Measurements from ENCODE around the gene CTNNBIP1. TPM values are rescaled to one million over a fixed set of nuclear protein-coding genes. Genes with fewer than 3 reads are reported as not detected.

Gene CTNNBIP1
- total RNA-seq, 8 experiments from 2014 or later, result 4.9 to 33.1 (median 24.1) TPM

GRCh38 chr1:9883585-9884449 lies 26.3 kb downstream of the CTNNBIP1 start:
- H3K27ac ChIP-seq, result no peak overlapping the region
- ATAC-seq (replicated peaks in 6 of 8), result peak in 1 of 8 experiments; percentile 3
- WGBS, 10 experiments, result 33 to 100% (median 81%) methylated on average over 1 to 5 of the region's 11 CpGs; no CpG with 5 or more reads in 6 of the 10 experiments

GRCh38 chr1:9882945-9883303 lies 27.1 kb downstream of the CTNNBIP1 start:
- no peaks in the 10 kb centered on the region for H3K4me1 ChIP-seq (replicated peaks in 1 of 2)
- peak in 1 of 8 experiments; percentile 0 for ATAC-seq (replicated peaks in 6 of 8)
- 89 to 90% methylated on average over 2 to 3 of the region's 12 CpGs; no CpG with 5 or more reads in 8 of the 10 experiments for WGBS, 10 experiments
- in situ Hi-C loops (cut with MboI; ENCODE audit: low pct_unique_long_range_greater_than_20kb in 2 of 9, low sequenced_read_pairs in 9 of 9, unreplicated experiment in 9 of 9), result loop anchor here in 1 of 9 experiments (25.0 kb wide), 1 partner anchor 529 kb away; no protein-coding TSS in a partner anchor
- H3K4me3 ChIP-seq, result no peak overlapping the region
- no peak overlapping the region for H3K27ac ChIP-seq

More at GRCh38 chr1:9883585-9884449, 26.3 kb downstream of the CTNNBIP1 start:
- in situ Hi-C loops (cut with MboI; ENCODE audit: low pct_unique_long_range_greater_than_20kb in 2 of 9, low sequenced_read_pairs in 9 of 9, unreplicated experiment in 9 of 9), result loop anchor here in 1 of 9 experiments (25.0 kb wide), 1 partner anchor 528 kb away; no protein-coding TSS in a partner anchor
- Histone ChIP-seq H3K4me3 (no peak overlapping the region), H3K4me1 (replicated peaks in 1 of 2) (no peaks in the 10 kb centered on the region)

DNA sequence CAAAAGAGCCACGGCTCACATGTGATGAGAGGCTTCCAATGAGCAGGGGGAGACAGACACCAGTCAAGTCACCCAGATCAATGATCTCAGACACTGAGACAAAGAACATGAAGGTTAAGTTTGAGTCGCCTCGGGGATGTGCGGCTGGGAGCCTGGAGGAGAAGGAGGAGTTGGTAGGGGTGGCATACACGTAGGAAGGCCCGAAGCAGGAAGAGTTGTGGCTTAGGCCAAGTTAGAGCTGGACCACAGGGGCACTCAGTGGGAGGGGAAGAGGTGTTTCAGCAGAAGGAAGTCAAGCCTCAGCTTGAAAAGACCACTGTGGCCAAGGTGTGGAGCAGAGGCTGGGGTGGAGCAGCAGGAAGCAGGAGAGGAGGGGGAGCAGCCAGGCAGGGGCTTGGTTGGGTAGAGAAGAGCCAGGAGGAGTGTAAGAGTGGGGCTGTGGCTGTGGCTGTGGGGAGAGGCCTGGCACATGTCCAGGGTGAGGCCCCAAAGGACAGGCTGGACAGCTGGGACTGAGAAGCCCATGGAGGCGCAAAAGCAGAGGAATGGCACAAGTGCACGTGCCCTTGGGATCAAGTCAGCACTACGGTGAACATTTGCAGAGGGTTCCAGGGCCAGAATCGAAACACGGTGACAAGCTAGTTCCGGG lies 27.6 kb downstream of the CTNNBIP1 start:
- peak in 2 of 8 experiments; percentile 0 to 18 for ATAC-seq (replicated peaks in 6 of 8)

DNA sequence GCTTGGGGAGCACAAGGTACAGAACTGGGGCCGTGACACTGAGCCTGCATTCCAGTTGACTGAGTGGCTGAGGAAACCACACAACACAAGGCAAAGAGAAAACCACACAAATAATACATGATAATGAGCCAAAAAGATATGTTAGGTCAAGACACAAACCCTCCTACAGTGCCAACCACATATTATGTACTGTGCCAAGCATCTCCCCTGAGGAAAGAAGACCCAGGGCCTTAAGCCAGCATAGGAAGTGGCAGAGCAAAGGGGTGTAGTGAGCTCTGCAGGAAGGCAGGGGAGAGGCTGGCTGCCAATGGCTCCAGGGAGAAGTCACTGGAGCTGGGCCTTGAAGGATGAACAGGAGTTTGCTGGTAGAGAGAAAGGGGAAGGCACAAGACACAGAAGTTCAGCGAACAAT lies 28.2 kb downstream of the CTNNBIP1 start:
- Histone ChIP-seq H3K4me3 (no peak overlapping the region), H3K27ac (no peak overlapping the region), H3K4me1 (replicated peaks in 1 of 2) (no peaks in the 10 kb centered on the region)
- ATAC-seq (replicated peaks in 6 of 8), result no peak
- 20 to 86% (median 71%) methylated on average over 1 to 2 of the region's 2 CpGs; no CpG with 5 or more reads in 3 of the 10 experiments for WGBS, 10 experiments
- in situ Hi-C loops (cut with MboI; ENCODE audit: low pct_unique_long_range_greater_than_20kb in 2 of 9, low sequenced_read_pairs in 9 of 9, unreplicated experiment in 9 of 9), result loop anchor here in 1 of 9 experiments (25.0 kb wide), 1 partner anchor 530 kb away; no protein-coding TSS in a partner anchor

More for the DNA sequence above, 27.6 kb downstream of the CTNNBIP1 start:
- Histone ChIP-seq H3K4me1 (replicated peaks in 1 of 2) (no peaks in the 10 kb centered on the region), H3K27ac (no peak overlapping the region), H3K4me3 (no peak overlapping the region)
- WGBS, 10 experiments, result 83 to 100% (median 89%) methylated on average over 1 to 10 of the region's 12 CpGs; no CpG with 5 or more reads in 2 of the 10 experiments
- in situ Hi-C loops (cut with MboI; ENCODE audit: low pct_unique_long_range_greater_than_20kb in 2 of 9, low sequenced_read_pairs in 9 of 9, unreplicated experiment in 9 of 9), result loop anchor here in 1 of 9 experiments (25.0 kb wide), 1 partner anchor 530 kb away; no protein-coding TSS in a partner anchor

DNA sequence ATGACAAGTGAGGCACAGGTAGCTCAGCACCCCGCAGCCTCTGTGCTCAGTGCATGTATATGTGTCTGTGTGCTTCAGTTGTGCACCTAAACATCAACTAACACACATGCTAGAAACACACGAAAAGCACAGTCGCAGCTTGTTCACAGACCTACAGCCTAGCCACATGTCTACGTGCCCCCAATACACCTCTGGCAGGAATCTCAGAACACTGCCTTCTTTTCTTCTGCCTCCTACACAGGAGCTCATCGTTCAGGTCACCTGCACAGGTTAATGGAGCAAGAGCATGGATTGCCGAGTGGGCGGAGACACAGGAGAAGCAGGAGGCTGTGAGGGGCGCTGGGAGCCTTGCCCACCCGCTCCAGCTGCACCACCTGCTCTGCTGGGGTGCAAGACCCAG lies 31.7 kb downstream of the CTNNBIP1 start:
- peaks cover 4 to 7% of the 10 kb centered on the region in 2 donors for H3K4me1 ChIP-seq (replicated peaks in 1 of 2)
- in situ Hi-C loops (cut with MboI; ENCODE audit: low pct_unique_long_range_greater_than_20kb in 2 of 9, low sequenced_read_pairs in 9 of 9, unreplicated experiment in 9 of 9), result loop anchor here in 3 of 9 experiments (10.0 to 25.0 kb wide), 2 partner anchors 534 to 546 kb away; no protein-coding TSS in a partner anchor
- WGBS, 10 experiments, result 51 to 95% (median 88%) methylated on average over 1 to 8 of the region's 9 CpGs; no CpG with 5 or more reads in 3 of the 10 experiments
- H3K4me3 ChIP-seq, result no peak overlapping the region
- ATAC-seq (replicated peaks in 6 of 8), result peak in 1 of 8 experiments; percentile 2
- no peak overlapping the region for H3K27ac ChIP-seq

DNA sequence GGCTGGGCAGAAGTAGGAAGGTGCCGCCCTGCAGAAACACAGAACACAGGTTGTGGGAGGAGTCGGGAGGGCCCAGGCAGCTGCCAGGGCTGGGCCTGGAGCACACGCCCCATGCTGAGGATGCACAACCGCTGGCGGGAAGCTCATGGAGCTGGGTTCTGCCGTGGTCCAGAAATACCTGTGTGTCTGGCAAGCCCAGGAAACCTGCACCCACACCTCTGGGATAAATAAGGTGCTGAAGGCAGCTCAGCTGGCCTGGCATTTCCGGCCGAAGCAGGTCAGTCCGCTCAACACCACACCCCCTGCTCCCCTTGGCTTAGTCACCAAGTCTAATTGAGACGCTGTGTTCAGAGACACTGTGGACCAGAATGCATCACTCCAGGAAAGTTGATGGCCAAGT lies 32.1 kb downstream of the CTNNBIP1 start:
- ATAC-seq (replicated peaks in 6 of 8), result peak in 2 of 8 experiments; percentile 5 to 7
- in situ Hi-C loops (cut with MboI; ENCODE audit: low pct_unique_long_range_greater_than_20kb in 2 of 9, low sequenced_read_pairs in 9 of 9, unreplicated experiment in 9 of 9), result loop anchor here in 3 of 9 experiments (10.0 to 25.0 kb wide), 2 partner anchors 534 to 547 kb away; no protein-coding TSS in a partner anchor
- Histone ChIP-seq H3K4me3 (no peak overlapping the region), H3K4me1 (replicated peaks in 1 of 2) (peaks cover 4 to 7% of the 10 kb centered on the region in 2 donors), H3K27ac (no peak overlapping the region)
- WGBS, 10 experiments, result 74 to 100% methylated on average over 3 to 7 of the region's 10 CpGs; no CpG with 5 or more reads in 8 of the 10 experiments

DNA sequence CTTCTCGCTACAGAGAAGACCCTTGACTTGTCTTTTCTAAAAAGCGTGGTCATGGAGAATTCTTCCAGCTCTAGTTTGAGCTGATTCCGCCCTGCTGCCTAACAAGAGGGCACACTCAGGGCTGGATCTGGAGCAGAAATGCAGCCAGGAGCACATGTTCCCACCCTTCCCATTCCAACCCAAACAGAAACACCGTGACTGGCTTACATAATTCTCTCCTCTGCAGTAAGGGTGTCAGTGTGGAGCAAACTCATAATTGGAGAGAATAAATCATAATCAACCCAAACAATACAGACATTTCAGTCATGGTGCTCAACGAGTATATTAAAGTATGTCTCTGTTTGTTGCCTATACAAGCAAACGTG lies 34.5 kb downstream of the CTNNBIP1 start:
- Histone ChIP-seq H3K4me3 (no peak overlapping the region), H3K4me1 (replicated peaks in 1 of 2) (peaks cover 4 to 7% of the 10 kb centered on the region in 2 donors), H3K27ac (no peak overlapping the region)
- in situ Hi-C loops (cut with MboI; ENCODE audit: low pct_unique_long_range_greater_than_20kb in 2 of 9, low sequenced_read_pairs in 9 of 9, unreplicated experiment in 9 of 9), result loop anchor here in 3 of 9 experiments (10.0 to 25.0 kb wide), 2 partner anchors 537 to 549 kb away; no protein-coding TSS in a partner anchor
- 26 to 90% (median 56%) methylated on average over 1 to 6 of the region's 6 CpGs; no CpG with 5 or more reads in 2 of the 10 experiments for WGBS, 10 experiments
- peak in 2 of 8 experiments; percentile 28 to 36 for ATAC-seq (replicated peaks in 6 of 8)

DNA sequence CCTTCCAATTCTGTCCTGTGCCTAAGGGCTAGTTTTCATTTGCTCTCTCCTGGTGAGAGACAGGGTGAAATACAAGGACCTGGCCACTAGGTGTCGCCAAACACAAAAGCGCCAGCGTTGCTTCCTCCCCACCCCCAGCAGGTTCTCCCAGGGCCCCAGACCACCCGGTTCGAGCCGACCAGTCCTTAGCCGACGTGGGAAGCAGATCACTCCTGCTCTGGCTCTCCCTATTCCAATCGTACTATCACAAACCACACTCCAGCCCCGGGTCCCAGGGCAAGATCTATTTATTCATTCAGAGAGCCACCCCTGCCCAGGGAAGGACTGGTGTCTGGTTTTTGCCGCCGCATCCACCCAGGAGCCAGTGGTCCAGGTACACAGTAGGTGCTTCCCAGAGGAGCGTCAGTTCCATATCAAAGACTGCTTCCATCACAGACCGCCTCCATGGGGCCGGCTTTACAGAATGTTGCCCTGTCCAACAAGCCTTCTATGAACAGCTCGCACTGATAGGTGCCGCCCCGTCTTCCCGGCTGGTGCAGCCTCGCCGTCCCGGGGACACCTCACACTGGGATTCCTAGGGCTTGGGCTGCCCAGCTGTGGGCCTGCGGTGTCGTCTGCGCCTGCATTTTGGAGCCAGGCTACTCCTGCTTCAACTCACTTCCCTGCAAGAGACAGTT lies 35.0 kb downstream of the CTNNBIP1 start:
- H3K4me1 ChIP-seq (replicated peaks in 1 of 2), result peaks cover 4 to 7% of the 10 kb centered on the region in 2 donors
- peak overlapping the region in 1 of 2 donors; percentile 2 for H3K27ac ChIP-seq
- 0 to 60% (median 23%) methylated on average over 1 to 16 of the region's 25 CpGs; no CpG with 5 or more reads in 2 of the 10 experiments for WGBS, 10 experiments
- peak; percentile 38 to 96 (median 90) for ATAC-seq (replicated peaks in 6 of 8)
- H3K4me3 ChIP-seq, result peak overlapping the region in 1 of 5 donors; percentile 2
- in situ Hi-C loops (cut with MboI; ENCODE audit: low pct_unique_long_range_greater_than_20kb in 2 of 9, low sequenced_read_pairs in 9 of 9, unreplicated experiment in 9 of 9), result loop anchor here in 8 of 9 experiments (10.0 to 25.0 kb wide), 3 partner anchors 238 to 550 kb away; no protein-coding TSS in a partner anchor

GRCh38 chr1:9874412-9874811 lies 35.7 kb downstream of the CTNNBIP1 start:
- no peak overlapping the region for H3K4me3 ChIP-seq
- peaks cover 4 to 7% of the 10 kb centered on the region in 2 donors for H3K4me1 ChIP-seq (replicated peaks in 1 of 2)
- H3K27ac ChIP-seq, result no peak overlapping the region
- peak in 2 of 8 experiments; percentile 1 for ATAC-seq (replicated peaks in 6 of 8)
- 40 to 100% (median 54%) methylated on average over 1 to 3 of the region's 3 CpGs; no CpG with 5 or more reads in 4 of the 10 experiments for WGBS, 10 experiments
- in situ Hi-C loops (cut with MboI; ENCODE audit: low pct_unique_long_range_greater_than_20kb in 2 of 9, low sequenced_read_pairs in 9 of 9, unreplicated experiment in 9 of 9), result loop anchor here in 8 of 9 experiments (10.0 to 25.0 kb wide), 2 partner anchors 237 to 550 kb away; no protein-coding TSS in a partner anchor

GRCh38 chr1:9873992-9874391 lies 36.1 kb downstream of the CTNNBIP1 start:
- Histone ChIP-seq H3K4me1 (replicated peaks in 1 of 2) (peaks cover 4 to 7% of the 10 kb centered on the region in 2 donors), H3K27ac (no peak overlapping the region), H3K4me3 (no peak overlapping the region)
- in situ Hi-C loops (cut with MboI; ENCODE audit: low pct_unique_long_range_greater_than_20kb in 2 of 9, low sequenced_read_pairs in 9 of 9, unreplicated experiment in 9 of 9), result loop anchor here in 8 of 9 experiments (10.0 to 25.0 kb wide), 2 partner anchors 237 to 551 kb away; no protein-coding TSS in a partner anchor
- 40 to 100% (median 92%) methylated on average over 2 to 5 of the region's 5 CpGs; no CpG with 5 or more reads in 4 of the 10 experiments for WGBS, 10 experiments
- no peak for ATAC-seq (replicated peaks in 6 of 8)

DNA sequence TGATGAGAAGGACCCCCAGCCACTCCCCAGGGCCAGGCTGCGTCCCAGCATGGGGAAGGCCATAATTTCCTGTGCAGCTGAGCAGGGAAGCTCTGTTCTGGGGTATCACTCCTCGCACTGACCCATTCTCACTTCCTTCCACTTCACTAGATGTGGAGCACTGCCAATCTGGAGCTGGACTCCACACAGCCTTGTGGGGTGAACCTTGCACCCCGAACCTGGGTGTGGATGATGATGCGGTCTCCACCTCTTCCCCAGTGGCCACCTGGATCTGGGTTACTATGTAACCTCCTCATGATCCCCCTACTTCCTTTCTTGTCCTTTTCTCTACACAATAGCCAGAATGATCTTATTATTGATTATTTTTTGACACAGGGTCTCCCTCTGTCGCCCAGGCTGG lies 36.7 kb downstream of the CTNNBIP1 start:
- 62 to 100% (median 87%) methylated on average over 1 to 5 of the region's 5 CpGs; no CpG with 5 or more reads in 4 of the 10 experiments for WGBS, 10 experiments
- in situ Hi-C loops (cut with MboI; ENCODE audit: low pct_unique_long_range_greater_than_20kb in 2 of 9, low sequenced_read_pairs in 9 of 9, unreplicated experiment in 9 of 9), result loop anchor here in 8 of 9 experiments (10.0 to 25.0 kb wide), 2 partner anchors 236 to 551 kb away; no protein-coding TSS in a partner anchor

More for the DNA sequence above, 36.7 kb downstream of the CTNNBIP1 start:
- ATAC-seq (replicated peaks in 6 of 8), result no peak
- Histone ChIP-seq H3K4me1 (replicated peaks in 1 of 2) (peaks cover 4 to 7% of the 10 kb centered on the region in 2 donors), H3K4me3 (no peak overlapping the region), H3K27ac (no peak overlapping the region)
